Uterus (tissue), 2 donors: ENCODE measurements around the gene LIMS3.
"Not testable (repeated sequence)": the region's sequence is repeated elsewhere in the genome, so short reads cannot be mapped to it uniquely, and the experiment has no call there.

Experiments used
- POLR2A ChIP-seq, 2 donors: fragments of 450-650 bp; IDR thresholded peaks; one replicate each; pipeline ENCODE4 v1.6.1; 2016; ENCODE audit warnings: antibody characterized with exemption in 2 of 2, mild to moderate bottlenecking in 1 of 2, moderate library complexity in 1 of 2
- TF ChIP-seq, protein P1 (sequence below), 4 experiments: fragments of 200-600 bp in 2 of 4; fragments of 450-650 bp in 2 of 4; sonication (generic) in 2 of 4; IDR thresholded peaks; one replicate each; pipeline ENCODE4 v1.5.1; 2016 to 2019; ENCODE audit warnings: antibody characterized with exemption in 4 of 4, mild to moderate bottlenecking in 2 of 4, moderate library complexity in 1 of 4

DNA sequence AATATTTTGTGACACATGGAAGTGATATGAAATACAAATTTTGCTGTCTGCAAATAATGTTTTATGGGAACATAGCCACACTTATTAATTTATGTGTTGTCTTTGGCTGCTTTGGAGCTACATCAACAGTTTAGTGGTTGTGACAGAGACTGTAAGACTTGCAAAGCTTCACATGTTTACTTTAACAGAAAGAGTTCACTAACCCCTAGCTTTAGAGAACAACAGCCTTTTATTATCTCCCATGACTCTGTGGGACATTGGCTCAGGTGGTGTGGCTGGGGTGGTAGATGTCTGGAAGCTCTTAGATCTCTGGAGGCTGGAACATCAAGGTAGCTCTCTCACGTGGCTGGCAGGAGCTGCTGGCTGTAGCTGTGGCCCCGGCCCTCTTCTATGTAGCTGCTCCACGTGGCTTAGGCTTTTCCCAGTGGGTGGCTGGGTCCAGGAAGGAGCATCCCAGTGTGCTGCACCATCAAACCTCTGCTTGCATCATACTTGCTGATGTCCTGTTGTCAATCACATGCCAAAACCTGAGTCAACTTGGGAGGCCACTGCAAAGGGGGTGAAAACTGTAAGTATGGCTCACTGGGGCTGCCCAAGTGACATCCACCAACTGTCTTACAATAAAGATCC, 67.7 kb downstream of the LIMS3 start:
- TF ChIP-seq, protein P1, sequence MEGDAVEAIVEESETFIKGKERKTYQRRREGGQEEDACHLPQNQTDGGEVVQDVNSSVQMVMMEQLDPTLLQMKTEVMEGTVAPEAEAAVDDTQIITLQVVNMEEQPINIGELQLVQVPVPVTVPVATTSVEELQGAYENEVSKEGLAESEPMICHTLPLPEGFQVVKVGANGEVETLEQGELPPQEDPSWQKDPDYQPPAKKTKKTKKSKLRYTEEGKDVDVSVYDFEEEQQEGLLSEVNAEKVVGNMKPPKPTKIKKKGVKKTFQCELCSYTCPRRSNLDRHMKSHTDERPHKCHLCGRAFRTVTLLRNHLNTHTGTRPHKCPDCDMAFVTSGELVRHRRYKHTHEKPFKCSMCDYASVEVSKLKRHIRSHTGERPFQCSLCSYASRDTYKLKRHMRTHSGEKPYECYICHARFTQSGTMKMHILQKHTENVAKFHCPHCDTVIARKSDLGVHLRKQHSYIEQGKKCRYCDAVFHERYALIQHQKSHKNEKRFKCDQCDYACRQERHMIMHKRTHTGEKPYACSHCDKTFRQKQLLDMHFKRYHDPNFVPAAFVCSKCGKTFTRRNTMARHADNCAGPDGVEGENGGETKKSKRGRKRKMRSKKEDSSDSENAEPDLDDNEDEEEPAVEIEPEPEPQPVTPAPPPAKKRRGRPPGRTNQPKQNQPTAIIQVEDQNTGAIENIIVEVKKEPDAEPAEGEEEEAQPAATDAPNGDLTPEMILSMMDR (IDR thresholded peaks at IDR 0.05), result not testable (repeated sequence)
- not testable (repeated sequence) for TF ChIP-seq POLR2A (IDR thresholded peaks at IDR 0.05)
